Osteocyte (in vitro differentiated cells): ENCODE measurements around the gene LDHA. TPM values are rescaled to one million over a fixed set of nuclear protein-coding genes. Genes with fewer than 3 reads are reported as not detected.
A peak's percentile ranks its signal among the peaks of the same experiment; 100 is the strongest.
"Not testable (repeated sequence)": the region's sequence is repeated elsewhere in the genome, so short reads cannot be mapped to it uniquely, and the experiment has no call there.

Experiments used
- DNase-seq: peaks from one replicate; pipeline ENCODE4 v3.0.0; 2021; ENCODE audit warnings: mixed read lengths; ENCODE audit not compliant: unreplicated experiment; ENCODE audit errors: extremely low spot score
- H3K27ac Mint-ChIP-seq: one replicate; pipeline ENCODE4 v1.8.0; 2021; ENCODE audit warnings: mild to moderate bottlenecking, mixed read lengths; ENCODE audit not compliant: unreplicated experiment
- H3K27me3 Mint-ChIP-seq: one replicate; pipeline ENCODE4 v1.8.0; 2021; ENCODE audit warnings: mixed read lengths; ENCODE audit not compliant: unreplicated experiment
- H3K36me3 Mint-ChIP-seq: one replicate; pipeline ENCODE4 v1.8.0; 2021; ENCODE audit warnings: mixed read lengths; ENCODE audit not compliant: unreplicated experiment
- H3K4me1 Mint-ChIP-seq: one replicate; pipeline ENCODE4 v1.8.0; 2021; ENCODE audit warnings: mixed read lengths; ENCODE audit not compliant: unreplicated experiment
- H3K4me3 Mint-ChIP-seq: one replicate; pipeline ENCODE4 v1.8.0; 2021; ENCODE audit warnings: mild to moderate bottlenecking, moderate library complexity, mixed read lengths; ENCODE audit not compliant: unreplicated experiment
- H3K9me3 Mint-ChIP-seq: one replicate; pipeline ENCODE4 v1.8.0; 2021; ENCODE audit warnings: mixed read lengths; ENCODE audit not compliant: unreplicated experiment
- total RNA-seq: library from RNA; stranded (reverse); gene quantifications from 2 replicates; pipeline ENCODE4 v1.2.1, GENCODE V29; 2021
- TF ChIP-seq, protein P1 (sequence below): fragments of 200-600 bp; sonication (generic); IDR thresholded peaks from 2 replicates; pipeline ENCODE4 v1.5.0; 2021; ENCODE audit warnings: antibody characterized with exemption, mild to moderate bottlenecking, moderate library complexity

LDHA gene
- total RNA-seq, 1 donor from 2014 or later, result 491 TPM

DNA sequence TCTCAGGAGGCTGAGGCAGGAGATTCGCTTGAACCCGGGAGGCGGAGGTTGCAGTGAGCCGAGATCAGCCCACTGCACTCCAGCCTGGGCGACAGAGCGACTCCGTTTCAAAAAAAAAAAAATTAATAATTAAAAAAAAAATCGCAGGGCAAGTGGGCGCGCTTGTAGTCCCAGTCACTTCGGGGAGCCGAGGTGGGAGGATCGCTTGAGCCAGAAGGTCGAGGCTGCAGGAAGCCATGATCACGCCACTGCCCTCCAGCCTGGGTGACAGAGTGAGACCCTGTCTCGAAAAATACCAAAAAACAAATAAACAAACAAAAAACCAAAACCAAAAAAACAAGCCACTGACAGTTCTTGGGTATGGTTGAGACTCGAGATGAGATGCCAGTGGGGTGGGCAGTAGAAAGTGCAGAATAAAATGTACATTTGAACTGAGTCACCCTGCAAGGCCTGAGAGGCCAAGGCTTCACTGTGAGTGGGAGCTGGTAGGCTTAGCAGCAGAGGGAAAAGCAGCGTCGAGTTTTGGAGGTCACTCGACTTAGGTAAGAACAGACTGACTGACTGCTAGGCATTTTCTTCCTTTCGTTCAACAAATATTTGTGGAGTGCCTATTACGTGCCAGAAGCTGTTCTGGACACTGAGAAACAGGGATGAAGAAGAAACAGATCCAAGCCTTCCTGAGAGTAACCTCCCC is 635 bp upstream of the LDHA start:
- Mint-ChIP-seq H3K27me3 (no peaks in the 10 kb centered on the region), H3K4me3 (peak overlapping the region; percentile 89), H3K36me3 (peaks cover 8% of the 10 kb centered on the region), H3K4me1 (peaks cover 68% of the 10 kb centered on the region), H3K27ac (peak overlapping the region; percentile 87), H3K9me3 (no peaks in the 10 kb centered on the region)
- DNase-seq, result no peak
- TF ChIP-seq, protein P1, sequence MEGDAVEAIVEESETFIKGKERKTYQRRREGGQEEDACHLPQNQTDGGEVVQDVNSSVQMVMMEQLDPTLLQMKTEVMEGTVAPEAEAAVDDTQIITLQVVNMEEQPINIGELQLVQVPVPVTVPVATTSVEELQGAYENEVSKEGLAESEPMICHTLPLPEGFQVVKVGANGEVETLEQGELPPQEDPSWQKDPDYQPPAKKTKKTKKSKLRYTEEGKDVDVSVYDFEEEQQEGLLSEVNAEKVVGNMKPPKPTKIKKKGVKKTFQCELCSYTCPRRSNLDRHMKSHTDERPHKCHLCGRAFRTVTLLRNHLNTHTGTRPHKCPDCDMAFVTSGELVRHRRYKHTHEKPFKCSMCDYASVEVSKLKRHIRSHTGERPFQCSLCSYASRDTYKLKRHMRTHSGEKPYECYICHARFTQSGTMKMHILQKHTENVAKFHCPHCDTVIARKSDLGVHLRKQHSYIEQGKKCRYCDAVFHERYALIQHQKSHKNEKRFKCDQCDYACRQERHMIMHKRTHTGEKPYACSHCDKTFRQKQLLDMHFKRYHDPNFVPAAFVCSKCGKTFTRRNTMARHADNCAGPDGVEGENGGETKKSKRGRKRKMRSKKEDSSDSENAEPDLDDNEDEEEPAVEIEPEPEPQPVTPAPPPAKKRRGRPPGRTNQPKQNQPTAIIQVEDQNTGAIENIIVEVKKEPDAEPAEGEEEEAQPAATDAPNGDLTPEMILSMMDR, result no peak

DNA sequence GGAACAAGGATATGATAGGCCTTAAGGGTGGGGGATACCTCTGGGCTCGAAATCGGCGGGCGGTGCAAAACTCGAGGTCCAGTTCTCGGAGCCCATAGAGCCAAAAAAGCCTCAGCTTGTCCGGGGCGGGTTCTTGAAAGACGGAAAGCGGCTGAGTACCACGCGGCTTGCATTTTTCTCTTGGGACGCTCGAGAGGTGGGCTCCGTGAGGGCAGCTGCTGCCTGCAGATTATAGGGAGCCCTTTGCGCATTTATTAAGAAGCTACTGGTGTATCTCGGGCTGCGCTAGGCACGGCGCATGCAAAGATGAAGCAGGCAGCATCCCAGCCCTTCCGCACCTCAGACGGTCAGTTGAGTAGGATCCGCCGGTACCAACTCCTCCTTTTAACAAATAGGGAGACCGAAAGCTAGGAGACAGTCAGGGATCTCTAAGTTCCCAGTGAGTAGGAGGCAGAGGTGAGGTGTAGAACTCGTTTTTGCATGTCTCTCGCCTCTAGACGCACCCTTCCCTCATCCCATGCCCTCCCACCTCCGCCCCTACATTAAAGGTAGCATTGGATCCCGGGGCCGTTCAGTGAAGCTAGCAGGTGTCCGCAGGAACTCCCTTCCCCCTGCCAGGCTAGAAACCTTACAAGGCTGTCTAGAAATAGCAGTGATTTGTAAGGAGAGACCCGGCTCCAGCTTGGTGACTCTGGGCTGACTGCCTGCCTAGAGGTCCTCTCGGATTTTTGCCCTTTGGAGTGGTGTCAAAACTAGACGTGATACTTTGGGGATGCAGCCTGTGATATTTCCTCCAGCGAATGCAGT is 768 bp downstream of the LDHA start:
- Mint-ChIP-seq H3K36me3 (peaks cover 18% of the 10 kb centered on the region), H3K27ac (peak overlapping the region; percentile 87), H3K9me3 (no peaks in the 10 kb centered on the region), H3K4me1 (peaks cover 63% of the 10 kb centered on the region), H3K4me3 (peak overlapping the region; percentile 89), H3K27me3 (no peaks in the 10 kb centered on the region)
- DNase-seq, result no peak
- TF ChIP-seq, protein P1, result no peak

DNA sequence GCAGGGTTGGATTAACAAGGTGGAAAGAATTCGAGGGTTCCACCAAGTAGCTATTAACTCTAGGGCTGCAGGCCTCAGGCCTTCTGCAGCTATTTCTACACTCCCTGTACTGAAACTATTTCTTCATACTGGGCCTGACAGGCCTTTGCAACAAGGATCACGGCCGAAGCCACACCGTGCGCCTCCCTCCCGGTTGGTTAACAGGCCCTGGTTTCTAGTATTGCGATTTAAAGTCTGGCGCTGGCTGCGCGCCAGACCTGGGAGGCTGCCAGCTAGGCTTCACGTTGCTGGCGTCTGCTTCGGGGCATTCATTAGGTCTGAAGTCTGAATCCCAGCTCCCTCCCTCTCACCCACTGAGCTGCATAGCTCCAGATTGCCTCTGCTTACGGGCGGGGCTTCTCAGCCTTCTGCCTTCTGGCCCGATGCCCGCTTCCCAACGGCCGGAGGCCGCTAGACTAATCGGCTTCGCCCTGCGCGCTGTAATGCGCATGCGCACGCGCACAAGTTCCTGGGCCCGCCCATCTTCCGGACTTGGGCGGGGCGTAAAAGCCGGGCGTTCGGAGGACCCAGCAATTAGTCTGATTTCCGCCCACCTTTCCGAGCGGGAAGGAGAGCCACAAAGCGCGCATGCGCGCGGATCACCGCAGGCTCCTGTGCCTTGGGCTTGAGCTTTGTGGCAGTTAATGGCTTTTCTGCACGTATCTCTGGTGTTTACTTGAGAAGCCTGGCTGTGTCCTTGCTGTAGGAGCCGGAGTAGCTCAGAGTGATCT is 1.6 kb downstream of the LDHA start:
- TF ChIP-seq, protein P1, result no peak
- DNase-seq, result peak; percentile 100
- peaks cover 22% of the 10 kb centered on the region for H3K36me3 Mint-ChIP-seq
- H3K4me3 Mint-ChIP-seq, result peak overlapping the region; percentile 89
- H3K27ac Mint-ChIP-seq, result peak overlapping the region; percentile 87
- H3K4me1 Mint-ChIP-seq, result peaks cover 59% of the 10 kb centered on the region
- H3K27me3 Mint-ChIP-seq, result no peaks in the 10 kb centered on the region
- H3K9me3 Mint-ChIP-seq, result no peaks in the 10 kb centered on the region

DNA sequence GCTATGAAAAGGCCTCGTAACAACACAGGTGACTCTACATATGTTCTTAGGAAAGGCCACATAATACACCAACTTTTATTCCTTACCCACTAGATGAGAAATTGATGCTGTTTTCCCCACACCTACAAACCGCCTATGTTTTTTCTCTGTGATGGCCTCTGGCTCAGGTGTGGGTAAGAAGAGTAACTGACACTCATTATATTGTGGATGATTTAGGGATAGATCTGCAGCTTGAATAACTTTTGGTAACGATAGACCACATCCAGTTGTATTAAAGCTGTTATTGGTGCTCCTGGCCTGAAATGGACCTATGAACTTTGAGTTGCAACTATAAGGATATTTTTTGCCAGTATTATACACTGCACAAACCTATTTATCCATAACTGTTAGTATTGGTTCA is 3.6 kb downstream of the LDHA start:
- Mint-ChIP-seq H3K27me3 (no peaks in the 10 kb centered on the region), H3K4me3 (peak overlapping the region; percentile 10), H3K27ac (peak overlapping the region; percentile 7), H3K9me3 (no peaks in the 10 kb centered on the region), H3K4me1 (peaks cover 43% of the 10 kb centered on the region), H3K36me3 (peaks cover 29% of the 10 kb centered on the region)
- TF ChIP-seq, protein P1, result no peak
- DNase-seq, result no peak

DNA sequence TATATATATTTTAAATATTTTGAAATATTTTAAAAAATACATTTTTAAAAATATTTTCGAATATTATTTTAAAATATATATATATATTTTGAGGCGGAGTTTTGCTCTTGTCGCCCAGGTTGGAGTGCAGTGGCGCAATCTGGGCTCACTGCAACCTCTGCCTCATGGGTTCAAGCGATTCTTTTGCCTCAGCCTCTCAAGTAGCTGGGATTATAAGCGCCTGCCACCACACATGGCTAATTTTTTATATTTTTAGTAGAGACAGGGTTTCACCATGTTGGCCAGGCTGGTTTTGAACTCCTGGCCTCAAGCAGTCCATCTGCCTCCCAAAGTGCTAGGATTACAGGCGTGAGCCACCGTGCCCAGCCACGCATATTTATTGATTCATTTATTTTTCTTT is 6.7 kb downstream of the LDHA start:
- peaks cover 24% of the 10 kb centered on the region for H3K4me1 Mint-ChIP-seq
- peaks cover 45% of the 10 kb centered on the region for H3K36me3 Mint-ChIP-seq
- not testable (repeated sequence) for H3K27me3 Mint-ChIP-seq, DNase-seq, H3K4me3 Mint-ChIP-seq, H3K27ac Mint-ChIP-seq, H3K9me3 Mint-ChIP-seq
